HG03521 (cell line): ENCODE results near the gene FBXL2.
"Not testable (repeated sequence)": the region's sequence is repeated elsewhere in the genome, so short reads cannot be mapped to it uniquely, and the experiment has no call there.

Source experiments
- ATAC-seq: cut with Tn5 transposase; IDR thresholded peaks from one replicate; pipeline ENCODE4 v1.9.1; 2021; ENCODE audit warnings: mild to moderate bottlenecking, moderate library complexity; ENCODE audit not compliant: unreplicated experiment

The FBXL2 gene

DNA sequence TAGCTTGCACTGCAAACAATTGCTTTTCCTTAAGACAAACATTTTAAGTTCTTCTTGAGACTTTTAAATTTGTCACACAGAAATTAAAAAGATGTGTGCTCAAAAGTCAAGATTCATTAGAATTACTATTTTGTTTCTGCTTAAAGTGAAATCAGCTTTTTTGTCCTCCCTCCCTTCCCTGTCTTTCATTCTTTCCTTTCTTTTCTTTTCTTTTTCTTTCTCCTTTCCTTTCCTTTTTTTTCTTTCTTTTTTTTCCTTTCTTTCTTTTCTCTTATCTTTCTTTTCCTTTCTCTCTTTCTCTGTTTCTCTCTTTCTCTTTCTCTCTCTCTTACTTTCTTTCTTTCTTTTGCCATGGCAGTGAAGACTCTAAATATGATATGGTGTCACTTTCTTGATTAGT lies 37.8 kb downstream of the FBXL2 start:
- ATAC-seq, result no peak

DNA sequence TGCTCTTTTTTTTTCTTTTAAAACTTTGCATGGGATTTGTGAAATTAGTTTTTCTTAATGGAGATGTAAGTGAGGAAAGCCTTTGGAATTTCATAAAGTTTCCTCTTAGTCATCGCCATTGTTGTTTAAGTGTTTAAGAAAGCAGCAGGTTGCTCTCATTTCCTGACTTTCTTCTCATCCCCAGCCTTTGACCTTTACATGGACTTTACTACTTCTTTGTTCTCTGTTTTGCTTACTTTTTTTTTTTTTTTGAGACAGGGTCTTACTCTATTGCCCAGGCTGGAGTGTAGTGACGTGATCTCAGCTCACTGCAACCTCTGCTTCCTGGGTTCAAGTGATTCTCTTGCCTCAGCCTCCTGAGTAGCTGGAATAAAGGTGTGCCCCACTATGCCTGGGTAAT lies 38.6 kb downstream of the FBXL2 start:
- ATAC-seq, result no peak

DNA sequence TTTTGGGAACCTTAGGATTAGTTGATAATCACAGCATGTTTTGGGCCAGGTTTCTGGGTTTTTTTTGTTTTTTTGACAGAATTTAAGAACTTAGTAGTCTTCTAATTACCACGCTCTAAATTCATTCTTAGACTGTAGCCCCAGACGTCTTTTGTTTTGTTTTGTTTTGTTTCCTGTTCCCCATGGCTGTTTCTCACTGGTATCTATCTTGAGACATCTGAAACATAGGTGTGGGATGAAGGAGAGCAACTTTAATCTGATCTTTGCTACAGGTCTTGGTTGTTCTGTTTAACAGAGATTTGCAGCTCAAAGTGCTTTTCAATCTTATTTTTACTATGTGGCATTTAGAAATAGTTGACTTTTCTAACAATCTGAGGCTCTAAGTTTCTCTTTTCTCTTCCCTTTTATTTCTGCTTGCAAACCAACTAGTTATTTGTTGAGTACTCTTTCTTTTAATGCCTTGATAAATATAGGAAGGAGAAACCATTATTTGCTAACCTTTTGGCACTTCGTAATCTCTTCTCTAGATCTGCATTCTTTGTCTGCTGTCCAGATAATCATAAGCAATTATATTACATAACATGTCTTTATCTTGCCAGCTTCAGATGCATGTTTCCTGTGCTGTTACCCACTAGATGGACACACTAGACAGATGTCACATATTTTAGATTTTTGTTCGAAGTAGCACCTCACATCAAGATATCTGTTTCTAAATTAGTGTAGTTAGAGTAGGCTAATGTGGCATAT lies 40.9 kb downstream of the FBXL2 start:
- no peak for ATAC-seq

DNA sequence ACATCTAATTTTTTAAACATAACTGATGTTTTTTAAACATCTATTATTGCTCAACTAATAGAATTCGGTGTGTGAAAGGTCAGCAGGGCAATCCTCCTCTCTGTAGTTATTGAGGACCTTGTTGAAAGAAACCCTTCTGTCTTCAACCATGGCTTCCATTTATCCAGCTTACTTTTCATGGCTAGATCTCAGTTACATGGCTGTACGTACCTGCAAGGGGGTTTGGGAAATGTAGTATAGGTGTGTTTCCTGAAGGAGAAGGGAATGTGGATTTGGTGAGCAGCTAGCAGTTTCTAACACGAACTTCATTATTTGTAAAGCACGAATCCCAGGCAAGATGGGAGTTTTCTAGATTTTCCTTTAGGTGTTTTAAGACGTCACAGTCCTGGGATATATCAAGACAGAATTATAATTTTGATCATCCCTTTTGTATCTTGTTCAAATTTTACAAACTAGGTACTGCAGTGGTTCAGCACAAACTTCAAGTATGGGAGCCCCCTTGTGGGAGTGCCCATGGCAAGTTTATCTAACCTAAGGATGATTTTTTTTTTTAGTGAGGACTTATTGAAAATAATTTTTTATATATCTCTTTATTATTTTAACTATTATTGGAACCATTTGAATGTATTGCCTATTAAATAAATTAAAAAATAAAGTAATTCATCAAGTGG lies 41.6 kb downstream of the FBXL2 start:
- ATAC-seq, result no peak

DNA sequence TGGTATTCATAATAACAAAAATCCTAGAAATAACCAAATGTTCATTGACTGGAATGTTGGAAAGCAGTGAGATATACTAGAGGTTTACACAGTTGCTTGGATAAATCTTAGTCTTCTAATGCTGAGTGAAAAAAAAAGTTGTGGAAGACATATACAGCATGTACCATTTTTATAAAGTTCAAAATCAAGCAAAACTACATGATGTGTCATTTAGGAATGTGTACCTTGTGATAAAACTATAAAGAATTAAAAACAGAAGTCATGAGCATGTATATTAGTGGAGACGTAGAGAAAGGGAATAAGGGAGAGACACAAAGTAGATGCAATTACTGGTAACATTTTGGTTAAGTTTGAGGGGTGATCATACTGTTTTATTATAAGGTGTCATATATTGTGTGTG lies 45.2 kb downstream of the FBXL2 start:
- no peak for ATAC-seq

DNA sequence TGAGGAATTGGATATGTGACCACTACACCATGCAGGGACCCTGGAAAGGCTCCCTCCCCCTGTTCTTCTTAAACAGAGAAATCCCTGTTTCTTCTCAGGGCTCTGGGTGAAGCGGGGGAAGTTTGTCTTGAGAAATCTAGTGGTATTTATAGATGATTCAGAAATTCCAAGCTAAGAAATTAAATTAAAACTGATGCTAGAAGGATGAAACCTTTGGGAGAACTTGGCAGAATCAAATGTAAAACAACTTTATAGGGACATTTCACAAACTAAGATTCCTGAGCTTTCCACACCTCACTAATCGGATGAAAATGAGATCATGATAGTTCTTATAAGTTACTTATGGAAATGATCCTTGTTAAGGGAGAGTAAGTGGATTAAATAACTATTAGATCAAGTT lies 54.2 kb downstream of the FBXL2 start:
- ATAC-seq, result no peak

DNA sequence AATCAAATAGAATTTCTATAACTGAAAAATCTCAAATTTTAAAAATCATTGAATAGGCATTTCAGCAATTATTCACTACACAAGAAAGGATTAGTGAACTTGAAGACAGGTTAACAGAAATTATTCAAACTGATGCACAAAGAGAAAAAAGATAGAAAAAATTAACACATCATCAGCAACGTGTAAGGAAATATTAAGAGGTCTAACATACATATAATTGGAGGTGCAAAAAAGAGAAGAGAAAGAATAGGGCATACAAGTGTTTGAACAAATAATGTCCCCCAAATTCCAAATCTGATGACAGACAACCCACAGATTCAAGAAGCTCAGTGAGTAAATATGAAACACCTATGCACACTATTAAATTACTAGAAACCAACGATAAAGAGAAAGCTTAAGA lies 57.1 kb downstream of the FBXL2 start:
- no peak for ATAC-seq

DNA sequence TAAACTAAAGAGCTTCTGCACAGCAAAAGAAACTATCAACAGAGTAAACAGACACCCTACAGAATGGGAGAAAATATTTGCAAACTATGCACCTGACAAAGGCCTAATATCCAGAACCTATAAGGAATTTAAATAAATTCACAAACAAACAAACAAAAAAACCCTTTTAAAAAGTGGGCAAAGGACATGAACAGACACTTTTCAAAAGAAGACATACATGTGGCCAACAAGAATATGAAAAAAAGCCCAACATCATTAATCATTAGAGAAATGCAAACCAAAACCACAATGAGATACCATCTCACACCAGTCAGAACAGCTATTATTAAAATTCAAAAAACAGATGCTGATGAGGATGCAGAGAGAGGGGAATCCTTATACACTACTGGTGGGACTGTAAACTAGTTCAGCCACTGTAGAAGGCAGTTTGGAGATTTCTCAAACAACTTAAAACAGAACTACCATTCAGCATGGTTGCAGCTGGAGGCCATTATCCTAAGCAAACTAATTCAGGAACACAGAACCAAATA lies 61.8 kb downstream of the FBXL2 start:
- ATAC-seq, result not testable (repeated sequence)

DNA sequence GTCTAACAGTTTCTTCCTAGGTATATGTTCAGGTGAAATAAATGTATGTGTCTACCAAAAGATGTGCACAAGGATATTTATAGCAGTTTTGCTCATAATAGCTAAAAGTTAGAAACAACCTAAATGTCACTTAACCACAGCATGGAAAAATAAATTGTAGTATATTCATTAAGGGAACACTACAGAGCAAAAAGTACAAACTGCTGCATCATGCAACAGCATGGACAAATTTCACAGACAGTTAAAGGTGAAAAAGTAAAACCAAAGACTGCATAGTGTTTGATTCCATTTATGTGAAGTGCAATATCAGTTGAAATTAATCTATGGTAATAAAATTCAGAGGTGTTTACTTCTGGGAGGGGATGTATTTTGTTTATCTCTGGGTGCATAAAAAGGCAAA lies 62.5 kb downstream of the FBXL2 start:
- ATAC-seq, result no peak

DNA sequence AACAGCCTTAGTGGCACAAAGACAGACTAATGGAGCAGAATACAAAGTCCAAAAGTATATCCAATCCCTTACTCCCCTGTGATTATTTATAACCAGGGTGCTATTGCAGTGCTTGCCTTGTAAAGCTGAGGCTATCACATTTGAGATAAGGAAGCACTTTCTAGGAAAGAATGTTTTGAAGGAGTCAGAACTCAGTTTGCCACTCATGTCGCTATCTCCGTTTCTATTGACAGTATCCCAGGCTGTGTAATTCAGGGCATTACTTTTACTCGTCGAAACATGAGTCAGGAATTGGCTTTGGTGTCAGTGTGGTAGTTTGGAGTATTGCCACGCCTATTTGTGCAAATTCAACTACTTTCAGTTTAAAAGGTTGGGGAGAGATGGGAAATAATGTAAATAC lies 78.4 kb downstream of the FBXL2 start:
- no peak for ATAC-seq

DNA sequence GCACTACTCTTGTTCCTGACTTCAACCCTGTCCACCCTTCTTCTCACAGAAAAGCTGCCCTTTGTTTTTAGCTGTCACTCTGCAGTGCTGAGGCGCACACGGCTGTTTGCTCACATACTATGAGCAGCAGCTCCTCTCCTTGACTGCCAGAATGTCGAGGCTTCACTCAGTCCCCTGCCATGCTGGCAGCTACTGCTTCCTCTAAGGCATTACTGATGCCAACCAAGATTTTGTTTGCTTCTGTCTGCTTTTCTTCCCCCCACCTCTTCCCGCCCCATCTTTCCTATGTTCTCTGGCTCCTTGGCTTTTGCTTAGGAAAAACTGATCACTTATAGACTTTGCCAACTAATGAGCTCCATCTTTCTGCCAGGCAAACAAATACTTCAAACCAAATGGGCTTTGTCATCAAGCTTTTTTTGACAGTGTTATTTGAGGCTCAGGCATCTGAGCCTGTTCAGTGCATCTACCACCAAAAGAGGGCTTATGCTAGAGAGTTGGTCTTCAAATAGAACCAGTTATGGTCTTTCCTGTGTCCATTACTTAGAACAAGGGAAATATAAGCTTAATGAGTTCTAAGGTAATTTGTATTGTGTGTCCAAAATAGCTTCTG lies 81.0 kb downstream of the FBXL2 start:
- ATAC-seq, result no peak

DNA sequence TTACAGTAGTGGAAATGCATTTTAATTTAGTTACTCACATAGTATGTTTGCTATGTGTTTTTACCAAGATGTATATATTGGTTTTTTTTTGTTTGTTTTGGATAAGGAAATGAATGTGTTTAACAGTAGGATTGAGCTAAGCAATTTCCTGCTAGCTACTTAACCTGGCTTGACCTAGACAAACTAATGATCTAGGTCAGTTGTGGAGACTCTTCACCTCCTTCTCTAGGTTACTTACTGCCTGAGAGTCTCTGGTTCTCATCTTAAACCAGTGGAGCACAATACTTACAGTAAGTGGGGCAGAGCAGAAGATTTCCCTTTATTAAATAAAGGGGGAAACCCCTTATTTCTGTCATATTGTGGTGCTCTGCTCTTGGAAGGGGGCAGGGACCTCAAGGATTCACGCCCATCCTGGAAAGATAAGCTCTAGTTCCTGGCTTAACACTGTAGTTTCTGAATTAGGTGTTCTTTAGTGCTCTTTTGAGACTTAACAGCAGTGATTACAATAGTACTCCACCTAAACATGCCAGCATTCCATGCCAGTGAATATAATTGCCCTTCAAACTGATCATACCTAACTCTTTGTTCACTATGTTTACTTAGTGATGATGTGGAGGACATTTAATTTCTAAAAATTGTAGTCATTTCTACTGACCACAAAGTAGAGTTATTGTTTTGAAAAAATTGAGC lies 83.0 kb downstream of the FBXL2 start:
- no peak for ATAC-seq

DNA sequence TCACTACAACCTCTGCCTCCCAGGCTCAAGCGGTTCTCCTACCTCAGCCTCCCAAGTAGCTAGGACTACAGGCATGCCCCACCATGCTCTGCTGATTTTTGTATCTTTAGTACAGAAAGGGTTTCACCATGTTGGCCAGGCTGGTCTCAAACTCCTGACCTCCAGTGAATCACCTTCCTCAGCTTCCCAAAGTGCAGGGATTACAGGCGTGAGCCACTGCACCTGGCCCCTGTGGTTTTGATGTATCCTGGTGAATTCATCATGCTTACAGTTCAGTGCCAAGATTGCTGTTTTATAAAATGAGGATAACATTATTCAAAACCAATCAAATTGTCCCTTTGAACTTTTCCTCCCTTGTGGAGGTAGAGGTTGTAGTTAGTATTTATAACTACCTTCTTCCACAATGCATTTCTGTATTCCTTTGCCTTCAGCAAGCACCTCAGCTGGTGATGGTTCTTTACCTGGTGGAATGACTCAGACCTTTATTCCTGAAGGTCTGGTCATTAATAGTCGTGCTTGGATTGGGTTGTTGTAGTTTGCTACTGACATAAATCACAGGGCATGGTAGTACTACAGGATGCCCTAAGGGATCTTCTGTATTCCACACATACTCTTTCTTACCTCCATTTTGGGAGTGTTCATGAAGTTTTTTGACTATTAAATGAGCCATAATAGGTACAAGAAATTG lies 86.0 kb downstream of the FBXL2 start:
- no peak for ATAC-seq

DNA sequence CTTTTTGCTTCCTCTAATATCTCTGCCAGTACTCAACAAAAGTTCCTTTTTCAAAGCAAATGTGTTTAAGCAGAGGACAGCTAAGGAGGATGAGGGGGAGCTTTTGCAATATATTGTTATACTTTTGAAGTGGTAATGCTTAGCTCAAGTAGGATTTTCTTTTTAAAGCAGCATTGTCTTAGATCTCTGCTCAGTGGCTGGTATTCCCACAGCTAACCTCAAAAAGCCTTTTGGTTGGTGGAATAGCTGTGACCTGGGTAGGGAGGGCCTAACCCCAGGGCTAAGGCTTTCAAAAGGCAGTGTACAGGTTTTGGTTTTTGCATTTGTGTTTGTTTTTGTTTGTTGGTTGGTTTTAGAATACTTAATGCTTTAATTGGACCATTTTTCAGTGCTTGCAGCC lies 86.8 kb downstream of the FBXL2 start:
- no peak for ATAC-seq

DNA sequence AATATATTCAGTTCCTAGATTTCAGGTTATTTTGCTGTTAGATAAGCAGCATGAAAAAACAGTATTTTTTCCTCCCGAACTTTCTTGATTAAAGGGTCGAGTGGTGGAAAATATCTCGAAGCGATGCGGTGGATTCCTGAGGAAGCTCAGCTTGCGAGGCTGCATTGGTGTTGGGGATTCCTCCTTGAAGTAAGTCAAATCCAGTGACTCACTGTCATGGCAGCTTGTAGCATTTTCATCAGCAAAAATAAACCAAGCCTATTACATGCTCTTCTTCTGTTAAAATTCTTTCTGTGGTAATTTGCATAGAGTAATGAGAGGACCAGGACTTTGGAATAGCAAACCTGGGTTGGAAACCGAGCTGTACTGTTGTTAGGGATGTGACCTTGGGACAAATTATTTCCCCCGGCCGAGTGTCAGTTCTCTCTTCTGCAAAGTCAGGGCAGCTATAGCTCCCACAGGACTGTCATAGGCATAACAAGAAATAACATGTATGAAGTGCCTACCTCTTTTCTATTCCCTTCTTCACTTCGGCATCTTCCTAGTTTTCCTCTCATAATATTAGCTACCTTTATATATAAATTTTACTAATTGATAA lies 87.4 kb downstream of the FBXL2 start:
- ATAC-seq, result no peak

DNA sequence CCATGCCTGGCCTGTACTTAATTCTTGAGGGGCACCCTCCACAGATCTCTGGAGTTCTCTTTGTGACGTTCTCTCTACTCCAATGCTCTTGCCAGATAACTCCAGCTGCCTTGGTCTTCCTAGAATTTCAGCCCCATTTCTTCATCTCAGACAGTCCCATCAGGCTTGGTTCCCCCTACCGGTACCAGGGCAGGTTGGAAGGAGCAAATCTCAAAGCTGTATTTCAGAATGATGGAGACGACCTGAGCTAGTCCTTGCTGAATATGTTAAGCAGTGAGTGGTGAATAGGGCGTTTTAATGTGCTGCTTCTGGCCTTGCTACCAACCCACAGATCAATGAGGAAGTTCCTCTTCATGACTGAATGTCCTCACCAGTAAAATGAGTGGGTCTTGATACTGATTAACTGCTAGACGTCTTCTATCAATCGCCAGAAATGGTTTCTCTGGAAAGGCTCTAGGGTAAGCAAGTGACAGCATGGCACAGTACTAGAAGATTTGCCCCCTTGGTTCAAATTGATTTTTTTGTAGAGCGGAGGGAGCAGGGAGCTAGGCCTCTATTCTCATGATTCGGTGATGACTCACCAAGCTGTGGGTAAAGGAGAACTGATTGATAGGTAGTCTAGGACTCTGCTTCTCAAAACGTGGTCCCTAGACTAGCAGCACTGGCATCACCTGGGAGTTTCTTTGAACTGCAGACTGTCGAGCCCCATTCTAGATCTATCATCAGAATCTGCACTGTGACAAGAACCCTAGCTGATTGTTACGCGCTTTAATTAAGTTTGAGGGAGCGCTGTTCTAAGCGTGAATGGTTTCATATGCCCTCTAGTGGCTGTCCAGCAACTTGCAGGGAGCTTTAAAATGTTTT lies 95.2 kb downstream of the FBXL2 start:
- peak; percentile 55 for ATAC-seq

DNA sequence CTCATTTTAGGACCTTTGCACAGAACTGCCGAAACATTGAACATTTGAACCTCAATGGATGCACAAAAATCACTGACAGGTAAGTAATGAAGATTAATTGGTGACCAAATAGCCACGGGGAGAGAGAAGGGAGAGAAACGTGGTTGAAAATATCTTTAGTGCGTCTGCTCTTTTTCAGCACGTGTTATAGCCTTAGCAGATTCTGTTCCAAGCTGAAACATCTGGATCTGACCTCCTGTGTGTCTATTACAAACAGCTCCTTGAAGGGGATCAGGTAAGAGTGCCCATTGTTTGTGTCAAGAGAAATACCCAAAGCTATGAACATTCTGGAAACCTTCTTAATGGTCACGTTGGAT lies 95.8 kb downstream of the FBXL2 start:
- ATAC-seq, result no peak

DNA sequence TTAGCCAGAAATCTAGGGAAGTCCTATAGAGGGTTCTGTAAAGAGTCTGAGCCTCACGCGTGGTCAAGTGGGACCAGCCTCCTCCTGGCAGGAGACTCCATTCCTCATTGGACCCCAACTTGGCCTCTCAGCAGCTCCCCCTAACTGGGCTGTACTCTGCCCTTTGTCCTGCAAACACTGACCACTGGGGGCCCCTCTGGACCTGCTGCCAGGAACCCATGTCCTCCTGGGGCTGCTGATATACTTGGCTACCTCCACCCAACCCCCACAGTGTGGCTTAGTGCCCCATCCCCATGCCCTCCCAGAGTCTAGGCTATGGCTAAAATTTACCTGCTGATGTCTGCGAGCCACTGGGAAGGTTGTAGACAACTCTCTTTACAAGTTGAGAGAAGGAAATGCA lies 100.2 kb downstream of the FBXL2 start:
- ATAC-seq, result no peak

DNA sequence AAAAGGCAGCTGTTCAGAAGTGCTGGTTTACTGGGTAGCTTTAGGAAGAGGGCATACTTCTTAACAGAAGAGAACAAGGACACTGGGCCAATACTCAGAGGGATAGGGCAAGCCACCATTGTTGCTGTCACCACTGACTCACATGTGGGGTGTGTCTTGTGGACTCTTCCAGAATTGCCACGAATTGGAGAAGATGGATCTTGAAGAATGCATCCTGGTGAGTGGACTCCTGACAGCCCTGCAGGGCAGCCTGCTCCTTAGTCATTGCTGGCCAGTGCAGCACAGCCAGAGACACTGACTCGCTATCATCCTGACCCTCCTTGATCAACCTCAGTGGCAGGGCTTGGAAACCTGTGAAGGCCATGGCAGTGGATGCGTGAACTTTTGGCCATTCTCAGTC lies 100.7 kb downstream of the FBXL2 start:
- no peak for ATAC-seq

DNA sequence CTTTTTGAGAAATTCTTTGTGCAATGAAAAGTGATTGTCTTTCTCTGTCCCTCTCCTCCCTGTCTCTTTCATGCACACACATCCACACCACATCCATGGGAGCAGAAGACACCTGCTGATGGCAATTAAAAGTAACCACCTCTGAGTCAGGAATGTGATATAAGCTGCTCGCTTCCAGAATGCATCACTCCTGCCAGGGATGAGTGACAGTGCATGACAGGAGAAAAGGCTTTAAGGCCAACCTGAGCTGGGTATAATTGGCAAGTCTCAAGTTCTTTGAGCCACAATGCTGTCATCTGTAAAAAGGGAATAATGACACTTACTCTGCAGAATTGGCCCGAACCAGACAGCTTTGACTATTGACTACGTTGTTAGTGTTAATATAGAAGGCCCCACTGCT lies 103.4 kb downstream of the FBXL2 start:
- no peak for ATAC-seq
